AML-193 (cell line): ENCODE measurements around the gene SMARCC1.
"Not testable (repeated sequence)": the region's sequence is repeated elsewhere in the genome, so short reads cannot be mapped to it uniquely, and the experiment has no call there.

Source experiments
- DNase-seq, 2 experiments: peaks; one replicate each; lab custom pipeline; 2025; lab: John Stamatoyannopoulos, UW

Gene SMARCC1

GRCh38 chr3:47766186-47766585, 15.5 kb downstream of the SMARCC1 start:
- DNase-seq = no peak

- no peak for DNase-seq
These were observed 19.5 kb downstream of the SMARCC1 start for GRCh38 chr3:47762233-47762632.

GRCh38 chr3:47761046-47761445, 20.6 kb downstream of the SMARCC1 start:
- DNase-seq = no peak

DNA sequence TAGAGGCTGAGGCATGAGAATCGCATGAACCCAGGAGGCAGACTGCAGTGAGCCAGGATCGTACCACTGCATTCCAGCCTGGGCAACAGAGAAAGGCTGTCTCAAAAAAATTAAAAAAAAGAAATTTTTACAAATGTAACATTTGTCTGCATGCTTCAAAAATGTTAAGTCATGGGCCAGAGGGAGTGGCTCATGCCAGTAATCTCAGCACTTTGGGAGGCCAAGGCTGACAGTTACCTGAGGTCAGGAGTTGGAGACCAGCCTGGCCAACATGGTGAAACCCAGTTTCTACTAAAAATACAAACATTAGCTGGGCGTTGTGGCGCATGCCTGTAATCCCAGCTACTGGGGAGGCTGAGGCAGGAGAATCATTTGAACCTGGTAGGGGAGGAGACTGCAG, 21.5 kb downstream of the SMARCC1 start:
- not testable (repeated sequence) for DNase-seq

- no peak for DNase-seq
These were observed 23.2 kb downstream of the SMARCC1 start for GRCh38 chr3:47758261-47759025.

DNA sequence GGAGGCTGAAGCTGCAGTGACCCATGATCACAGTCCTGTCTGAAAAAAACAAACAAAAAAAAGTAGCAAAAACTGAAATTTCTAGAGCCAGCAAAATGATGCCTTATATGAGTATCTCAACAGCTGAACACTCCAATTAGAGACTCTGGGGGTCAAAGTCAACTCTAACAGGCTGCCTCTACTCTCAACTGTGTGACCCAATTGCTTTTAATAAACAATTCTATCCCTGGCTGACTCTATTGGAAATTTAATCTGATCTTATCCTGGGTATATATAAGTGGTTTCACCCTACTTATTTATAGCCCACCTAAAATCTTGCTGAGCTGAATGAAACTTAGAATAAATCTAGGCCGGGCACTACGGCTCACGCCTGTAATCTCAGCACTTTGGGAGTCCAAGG, 29.0 kb downstream of the SMARCC1 start:
- no peak for DNase-seq

DNA sequence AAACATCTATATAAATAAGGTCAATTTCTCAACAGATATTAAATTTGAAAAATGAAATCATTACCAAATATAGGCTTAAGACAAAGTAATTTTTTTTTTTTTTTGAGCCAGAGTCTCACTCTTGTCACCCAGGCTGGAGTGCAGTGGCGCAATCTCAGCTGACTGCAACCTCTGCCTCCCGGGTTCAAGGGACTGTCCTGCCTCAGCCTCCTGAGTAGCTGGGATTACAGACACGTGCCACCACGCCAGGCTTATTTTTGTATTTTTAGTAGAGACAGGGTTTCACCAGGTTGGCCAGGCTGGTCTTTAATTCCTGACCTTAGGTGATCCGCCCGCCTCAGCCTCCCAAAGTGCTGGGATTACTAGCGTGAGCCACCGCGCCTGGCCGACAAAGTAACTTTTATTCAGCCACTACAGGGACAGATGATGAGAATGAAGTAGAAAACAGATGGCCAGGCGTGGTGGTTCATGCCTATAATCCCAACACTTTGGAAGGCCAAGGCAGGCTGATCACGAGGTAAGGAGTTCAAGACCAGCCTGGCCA, 30.8 kb downstream of the SMARCC1 start:
- not testable (repeated sequence) for DNase-seq

GRCh38 chr3:47747558-47747957, 34.1 kb downstream of the SMARCC1 start:
- DNase-seq = no peak

- no peak for DNase-seq
These were observed 35.4 kb downstream of the SMARCC1 start for GRCh38 chr3:47746264-47746663.

- no peak for DNase-seq
These were observed 37.8 kb downstream of the SMARCC1 start for GRCh38 chr3:47743855-47744254.

DNA sequence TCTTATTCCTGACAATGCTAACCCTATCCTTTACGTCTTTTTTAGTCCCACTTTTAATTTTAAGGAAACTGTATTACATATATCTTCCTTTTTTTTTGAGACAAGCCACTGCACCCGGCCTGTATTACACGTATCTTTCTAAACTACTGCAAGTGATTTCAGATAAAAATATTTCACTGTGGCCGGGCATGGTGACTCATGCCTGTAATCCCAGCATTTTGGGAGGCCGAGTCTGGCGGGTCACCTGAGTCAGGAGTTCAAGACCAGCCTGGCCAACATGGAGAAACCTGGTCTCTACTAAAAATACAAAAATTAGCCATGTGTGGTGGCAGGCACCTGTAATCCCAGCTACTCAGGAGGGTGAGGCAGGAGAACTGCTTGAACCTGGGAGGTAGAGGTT, 38.3 kb downstream of the SMARCC1 start:
- not testable (repeated sequence) for DNase-seq

DNA sequence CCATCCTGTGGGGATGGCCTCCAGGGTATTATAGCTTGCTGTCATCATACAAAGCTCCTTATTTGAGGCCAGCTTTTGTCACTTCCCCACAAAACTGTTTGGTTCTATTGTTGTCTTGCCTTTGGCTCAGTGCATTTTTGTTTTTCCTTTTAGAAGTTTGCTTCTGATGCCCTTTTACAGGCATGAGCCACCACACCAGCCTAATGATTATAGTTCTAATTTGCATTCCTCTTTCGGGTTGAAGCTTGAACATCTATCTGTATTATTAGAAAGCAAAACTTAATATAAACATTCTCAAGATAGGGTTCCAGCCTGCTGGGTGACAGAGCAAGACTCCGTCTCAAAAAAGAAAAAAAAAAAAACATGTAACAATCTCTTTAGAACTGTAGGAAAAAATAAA, 39.8 kb downstream of the SMARCC1 start:
- no peak for DNase-seq

DNA sequence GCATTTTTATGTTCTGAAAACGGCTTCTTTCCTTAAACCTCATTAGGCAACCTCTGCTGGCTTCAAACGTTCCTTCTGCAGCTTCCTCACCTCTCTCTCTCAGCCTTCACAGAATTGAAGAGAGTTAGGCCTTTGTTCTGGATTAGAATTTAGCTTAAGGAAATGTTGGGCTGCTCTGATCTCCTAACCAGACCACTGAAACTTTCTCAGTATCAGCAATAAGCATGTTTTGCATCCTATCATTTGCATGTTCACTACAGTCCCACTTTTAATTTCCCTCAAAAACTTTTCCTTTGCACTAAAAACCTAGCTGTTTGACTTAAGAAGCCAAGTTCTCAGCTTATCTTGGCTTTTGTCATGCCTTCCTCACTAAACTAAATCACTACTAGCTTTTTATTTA, 49.5 kb downstream of the SMARCC1 start:
- DNase-seq = no peak

GRCh38 chr3:47731061-47731460, 50.6 kb downstream of the SMARCC1 start:
- no peak for DNase-seq

DNA sequence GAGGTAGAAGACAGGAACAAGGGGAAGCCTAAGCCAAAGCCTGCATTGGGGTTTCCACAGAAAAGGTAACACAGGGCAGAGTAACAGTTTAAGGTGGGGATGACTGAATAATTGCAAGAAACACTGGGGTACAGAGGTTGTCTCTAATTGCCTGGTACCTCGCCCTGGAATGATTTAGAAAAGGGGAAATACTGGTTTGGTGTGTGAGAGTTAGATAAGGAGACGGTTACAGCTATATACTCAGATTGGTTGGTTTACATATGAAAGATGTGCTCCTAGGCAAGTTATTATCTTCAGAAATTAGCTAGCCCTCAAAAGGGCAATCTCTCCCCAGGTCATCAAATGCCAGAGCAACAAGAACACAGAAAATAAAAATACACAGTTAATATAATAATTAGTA, 58.8 kb downstream of the SMARCC1 start:
- no peak for DNase-seq

GRCh38 chr3:47717448-47717847, 64.2 kb downstream of the SMARCC1 start:
- not testable (repeated sequence) for DNase-seq

DNA sequence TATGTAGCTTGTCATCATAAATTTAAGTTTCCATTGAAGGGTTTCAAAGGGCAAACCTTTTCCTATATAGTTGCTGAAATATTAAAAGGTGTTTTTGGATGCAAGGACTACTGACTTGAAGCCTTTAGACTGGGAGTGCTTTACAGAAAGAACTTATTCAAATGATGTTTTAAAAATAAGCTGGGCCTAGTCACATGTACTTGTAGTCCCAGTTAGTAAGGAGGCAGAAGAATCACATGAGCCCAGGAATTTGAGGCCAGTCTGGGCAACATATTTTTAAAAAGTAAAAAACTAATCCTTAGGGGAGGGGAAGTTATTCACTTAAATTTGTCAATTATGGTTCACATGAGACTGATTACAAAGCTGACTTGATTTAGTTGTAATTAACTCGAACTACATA, 65.0 kb downstream of the SMARCC1 start:
- DNase-seq = no peak

DNA sequence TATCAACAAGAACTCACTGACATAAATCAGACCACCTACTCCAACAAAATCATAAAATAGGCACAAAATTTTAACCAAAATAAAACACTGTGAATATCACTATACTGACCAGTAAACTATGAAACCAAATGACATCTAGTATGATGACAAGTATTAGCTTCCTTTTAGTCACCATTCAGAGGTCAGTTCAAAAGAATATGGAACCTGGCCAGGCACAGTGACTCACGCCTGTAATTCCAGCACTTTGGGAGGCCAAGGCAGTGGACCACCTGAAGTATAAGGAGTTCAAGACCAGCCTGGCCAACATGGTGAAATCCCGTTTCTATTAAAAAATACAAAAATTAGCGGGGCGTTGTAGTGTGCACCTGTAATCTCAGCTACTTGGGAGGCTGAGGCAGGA, 65.8 kb downstream of the SMARCC1 start:
- DNase-seq = no peak

DNA sequence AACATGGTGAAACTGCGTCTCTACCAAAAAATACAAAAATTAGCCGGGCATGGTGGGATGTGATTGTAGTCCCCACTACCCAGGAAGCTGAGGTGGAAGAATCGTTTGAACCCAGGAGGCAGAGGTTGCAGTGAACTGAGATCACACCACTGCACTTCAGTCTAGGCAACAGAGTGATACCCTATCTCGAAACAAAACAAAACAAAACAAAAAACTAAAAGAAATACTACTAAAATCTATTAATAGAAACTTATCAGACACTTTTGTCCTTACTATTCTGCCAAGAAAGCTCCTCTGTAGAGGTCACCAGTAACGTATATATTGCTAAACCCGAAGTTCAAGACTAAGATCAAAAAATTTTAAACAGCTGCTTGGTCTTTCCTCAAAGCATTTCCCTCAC, 67.1 kb downstream of the SMARCC1 start:
- DNase-seq = no peak

GRCh38 chr3:47713655-47714054, 68.0 kb downstream of the SMARCC1 start:
- DNase-seq = no peak

GRCh38 chr3:47712398-47712797, 69.3 kb downstream of the SMARCC1 start:
- DNase-seq = no peak

DNA sequence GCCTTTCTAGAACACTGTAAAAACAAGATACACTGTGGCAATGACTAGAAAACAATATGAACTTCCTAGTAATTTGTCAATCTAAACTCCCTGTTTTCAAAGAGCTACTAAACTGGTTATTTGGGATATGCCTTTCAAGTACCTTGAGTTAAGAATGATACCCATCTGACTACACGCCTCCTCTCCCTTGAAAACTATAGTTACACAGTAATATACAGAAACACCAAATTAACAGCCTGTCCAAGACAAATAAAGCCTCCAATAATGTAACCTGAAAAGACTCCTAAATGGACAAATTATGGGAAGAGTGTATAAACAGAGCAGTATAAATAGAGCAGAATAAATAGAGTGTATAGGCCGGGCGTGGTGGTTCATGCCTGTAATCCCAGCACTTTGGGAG, 70.1 kb downstream of the SMARCC1 start:
- no peak for DNase-seq

GRCh38 chr3:47705391-47705790, 76.3 kb downstream of the SMARCC1 start:
- DNase-seq = no peak

DNA sequence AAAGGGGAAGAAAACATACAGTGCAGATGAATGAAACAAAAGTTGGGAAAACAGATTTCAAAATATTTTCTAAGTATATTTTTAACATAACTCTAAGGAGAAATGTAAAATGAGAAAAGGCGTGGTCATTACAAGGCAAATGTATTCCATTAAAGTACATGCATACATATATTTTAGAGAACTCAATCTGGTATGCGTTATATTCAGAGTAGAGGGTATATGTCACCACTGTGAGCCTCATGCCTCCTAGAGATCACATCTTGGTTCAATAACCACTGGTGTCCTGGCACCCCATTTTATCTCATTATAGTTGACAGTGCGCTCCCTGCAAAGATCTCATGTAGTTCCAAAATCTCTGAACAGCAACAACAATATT, 77.5 kb downstream of the SMARCC1 start:
- no peak for DNase-seq
